SK-N-MC (cell line): Measurements from ENCODE around the gene TSHZ2.

ENCODE experiments used
- EZH2 ChIP-seq: fragments of 200-600 bp; sonication (generic); IDR thresholded peaks from one replicate; pipeline ENCODE4 v1.6.1; 2017; ENCODE audit warnings: antibody characterized with exemption
- FOXP2 ChIP-seq: optimal IDR thresholded peaks from 2 replicates; pipeline ENCODE3; 2011; ENCODE audit warnings: mild to moderate bottlenecking, moderate library complexity; ENCODE audit not compliant: insufficient read depth; ENCODE audit errors: extremely low read length, control extremely low read depth
- POLR2AphosphoS5 ChIP-seq: IDR thresholded peaks from 2 replicates; pipeline ENCODE4 v1.6.1; 2012; ENCODE audit warnings: mild to moderate bottlenecking, low read depth, low read length, borderline replicate concordance

DNA sequence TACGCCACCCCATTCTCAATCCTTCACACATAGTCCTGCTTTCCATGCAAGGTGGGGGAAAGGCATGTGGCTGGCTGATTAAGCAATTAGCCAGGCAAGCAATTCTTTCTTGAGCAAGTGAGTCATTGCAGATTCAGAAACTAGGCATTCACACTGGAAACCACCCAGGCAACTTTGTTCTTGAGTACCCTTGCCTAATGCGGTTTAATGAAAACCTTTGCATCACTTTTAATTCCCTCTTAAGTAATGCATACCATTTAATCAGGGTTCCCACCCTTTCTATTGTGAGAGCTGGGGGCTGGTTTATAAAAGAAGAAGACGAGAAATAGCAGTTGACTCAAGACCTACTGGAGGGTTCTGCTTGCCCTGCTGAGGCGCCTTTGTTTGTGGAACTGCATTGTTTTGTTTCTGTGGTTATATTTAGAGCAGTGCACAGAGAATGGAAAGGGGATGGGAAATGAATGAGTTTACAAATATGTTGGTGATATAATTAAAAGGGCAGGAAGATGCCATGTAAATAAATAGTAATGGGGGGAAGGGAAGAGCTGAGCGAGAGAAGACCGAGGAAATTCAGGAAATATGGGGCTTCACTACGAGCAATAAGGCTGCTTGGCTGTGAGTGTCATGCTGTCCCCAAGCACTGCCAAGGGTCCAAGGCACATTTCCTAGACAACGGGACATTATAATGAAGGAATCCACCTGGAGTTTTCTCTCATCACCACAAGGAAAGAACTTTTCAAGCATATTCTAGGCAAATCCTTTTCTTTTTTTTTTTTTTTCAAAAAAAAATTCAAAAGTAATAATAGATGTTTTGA is 48.8 kb upstream of the TSHZ2 start:
- no peak for TF ChIP-seq POLR2AphosphoS5
- no peak for TF ChIP-seq EZH2
- TF ChIP-seq FOXP2, result no peak
